Hematopoietic multipotent progenitor cell treated with erythropoietin and hydrocortisone succinate and interleukin-3 and kit ligand, for 15 days (in vitro differentiated cells): ENCODE results near the gene SAMM50.

ENCODE experiments used
- DNase-seq: peaks from one replicate; pipeline ENCODE4 v3.0.0-alpha.2; 2015; ENCODE audit warnings: low spot score

Gene SAMM50

GRCh38 chr22:43945632-43946383, 9.4 kb upstream of the SAMM50 start:
- DNase-seq, result peak; percentile 77

- no peak for DNase-seq
These were observed 8.9 kb upstream of the SAMM50 start for GRCh38 chr22:43946384-43946667.

- no peak for DNase-seq
These were observed 6.3 kb upstream of the SAMM50 start for GRCh38 chr22:43948836-43949406.

- DNase-seq, result no peak
These were observed 3.9 kb upstream of the SAMM50 start for GRCh38 chr22:43951391-43951790.

GRCh38 chr22:43951966-43952365, 3.3 kb upstream of the SAMM50 start:
- DNase-seq, result no peak

GRCh38 chr22:43953988-43954785, 1.1 kb upstream of the SAMM50 start:
- no peak for DNase-seq

- DNase-seq, result peak; percentile 14
These were observed 891 bp downstream of the SAMM50 start for GRCh38 chr22:43955883-43956782.

GRCh38 chr22:43956805-43957463, 1.7 kb downstream of the SAMM50 start:
- DNase-seq, result no peak

- no peak for DNase-seq
These were observed 2.6 kb downstream of the SAMM50 start for GRCh38 chr22:43957871-43958270.

- no peak for DNase-seq
These were observed 9.1 kb downstream of the SAMM50 start for GRCh38 chr22:43964314-43964857.

- peak; percentile 33 for DNase-seq
These were observed 11.8 kb downstream of the SAMM50 start for GRCh38 chr22:43967069-43967468.

- DNase-seq, result no peak
These were observed 13.4 kb downstream of the SAMM50 start for GRCh38 chr22:43968614-43969013.

- DNase-seq, result peak; percentile 82
These were observed 14.0 kb downstream of the SAMM50 start for GRCh38 chr22:43969021-43969878.

- peak; percentile 63 for DNase-seq
These were observed 14.9 kb downstream of the SAMM50 start for GRCh38 chr22:43969989-43970755.

- DNase-seq, result no peak
These were observed 15.9 kb downstream of the SAMM50 start for GRCh38 chr22:43971112-43971511.

GRCh38 chr22:43972931-43973462, 17.8 kb downstream of the SAMM50 start:
- no peak for DNase-seq

- DNase-seq, result no peak
These were observed 18.8 kb downstream of the SAMM50 start for GRCh38 chr22:43974028-43974545.

GRCh38 chr22:43975041-43975440, 19.8 kb downstream of the SAMM50 start:
- DNase-seq, result no peak
